GM21717 (cell line): ENCODE results near the gene ZFAND2B.
"Not testable (repeated sequence)": the region's sequence is repeated elsewhere in the genome, so short reads cannot be mapped to it uniquely, and the experiment has no call there.

Source experiments
- ATAC-seq: cut with Tn5 transposase; IDR thresholded peaks from one replicate; pipeline ENCODE4 v1.9.1; 2021; ENCODE audit warnings: mild to moderate bottlenecking, moderate library complexity; ENCODE audit not compliant: unreplicated experiment

The ZFAND2B gene

GRCh38 chr2:219175486-219175885 is 31.1 kb upstream of the ZFAND2B start:
- no peak for ATAC-seq

- ATAC-seq: peak; percentile 37
Measured at GRCh38 chr2:219175928-219176817, 30.4 kb upstream of the ZFAND2B start.

GRCh38 chr2:219176818-219177551 is 29.6 kb upstream of the ZFAND2B start, which contains the start of gene CNPPD1:
Gene CNPPD1 (minus strand): TSS chr2:219176925. CDS start chr2:219176828, 97 bp downstream.
- ATAC-seq: peak; percentile 65

- peak; percentile 33 for ATAC-seq
Measured at GRCh38 chr2:219177552-219178376, 28.8 kb upstream of the ZFAND2B start, which contains the start of gene RETREG2. Gene RETREG2 (plus strand): TSS chr2:219178275. CDS start chr2:219178353, 78 bp downstream.

GRCh38 chr2:219178377-219179175 is 28.0 kb upstream of the ZFAND2B start:
- ATAC-seq: peak; percentile 2

- no peak for ATAC-seq
Measured at GRCh38 chr2:219179601-219180465, 26.7 kb upstream of the ZFAND2B start.

- no peak for ATAC-seq
Measured at GRCh38 chr2:219180961-219181360, 25.6 kb upstream of the ZFAND2B start.

- ATAC-seq: no peak
Measured at GRCh38 chr2:219181531-219181930, 25.1 kb upstream of the ZFAND2B start.

GRCh38 chr2:219182331-219183150 is 24.0 kb upstream of the ZFAND2B start:
- no peak for ATAC-seq

- ATAC-seq: no peak
Measured at GRCh38 chr2:219183151-219183772, 23.3 kb upstream of the ZFAND2B start.

- no peak for ATAC-seq
Measured at GRCh38 chr2:219184121-219184520, 22.5 kb upstream of the ZFAND2B start.

- ATAC-seq: no peak
Measured at GRCh38 chr2:219186754-219187456, 19.7 kb upstream of the ZFAND2B start.

- no peak for ATAC-seq
Measured at GRCh38 chr2:219197388-219197787, 9.2 kb upstream of the ZFAND2B start.

- ATAC-seq: no peak
Measured at GRCh38 chr2:219198974-219199373, 7.6 kb upstream of the ZFAND2B start.

- no peak for ATAC-seq
Measured at GRCh38 chr2:219199470-219200211, 6.9 kb upstream of the ZFAND2B start.

GRCh38 chr2:219200502-219201326 is 5.9 kb upstream of the ZFAND2B start:
- not testable (repeated sequence) for ATAC-seq
